HEK293 (cell line): ENCODE data around the gene CDC42EP1.
A peak's percentile ranks its signal among the peaks of the same experiment; 100 is the strongest.

Experiments
- EGR2 ChIP-seq: fragments of 450-650 bp; formaldehyde crosslinking; IDR thresholded peaks from 2 replicates; pipeline ENCODE4 v1.5.1; 2016; ENCODE audit warnings: low read depth, missing biosample characterization, missing genetic modification characterization
- GLI2 ChIP-seq: fragments of 450-650 bp; formaldehyde crosslinking; IDR thresholded peaks from 2 replicates; pipeline ENCODE4; 2017; ENCODE audit warnings: missing biosample characterization, missing genetic modification characterization, low read depth, borderline replicate concordance
- GLI4 ChIP-seq: fragments of 450-650 bp; formaldehyde crosslinking; IDR thresholded peaks from 2 replicates; pipeline ENCODE4 v1.5.1; 2016; ENCODE audit warnings: missing biosample characterization, missing genetic modification characterization
- KLF16 ChIP-seq: fragments of 450-650 bp; formaldehyde crosslinking; IDR thresholded peaks from 2 replicates; pipeline ENCODE4 v1.5.1; 2017; ENCODE audit warnings: missing biosample characterization, missing genetic modification characterization
- MYNN ChIP-seq: fragments of 450-650 bp; formaldehyde crosslinking; IDR thresholded peaks from 2 replicates; pipeline ENCODE4 v1.5.1; 2016; ENCODE audit warnings: missing biosample characterization, missing genetic modification characterization, borderline replicate concordance
- OSR2 ChIP-seq: fragments of 450-650 bp; formaldehyde crosslinking; IDR thresholded peaks from 2 replicates; pipeline ENCODE4 v1.5.1; 2016; ENCODE audit warnings: missing biosample characterization, missing genetic modification characterization
- TSHZ1 ChIP-seq: fragments of 450-650 bp; formaldehyde crosslinking; IDR thresholded peaks from 2 replicates; pipeline ENCODE4 v1.5.1; 2016; ENCODE audit warnings: missing biosample characterization, missing genetic modification characterization, borderline replicate concordance
- ZBTB1 ChIP-seq: fragments of 450-650 bp; formaldehyde crosslinking; IDR thresholded peaks from 2 replicates; pipeline ENCODE4 v1.5.1; 2016; ENCODE audit warnings: missing biosample characterization, missing genetic modification characterization
- ZBTB26 ChIP-seq: fragments of 450-650 bp; formaldehyde crosslinking; optimal IDR thresholded peaks from 2 replicates; pipeline ENCODE3; 2016; ENCODE audit warnings: missing biosample characterization, mild to moderate bottlenecking, missing genetic modification characterization
- ZFP3 ChIP-seq: fragments of 450-650 bp; formaldehyde crosslinking; IDR thresholded peaks from 2 replicates; pipeline ENCODE4 v1.5.1; 2016; ENCODE audit warnings: low read depth, missing biosample characterization, missing genetic modification characterization
- ZIC2 ChIP-seq: fragments of 450-650 bp; formaldehyde crosslinking; IDR thresholded peaks from 2 replicates; pipeline ENCODE4 v1.5.1; 2016; ENCODE audit warnings: missing biosample characterization, missing genetic modification characterization
- ZNF112 ChIP-seq: fragments of 450-650 bp; formaldehyde crosslinking; IDR thresholded peaks from 2 replicates; pipeline ENCODE4 v1.5.0; 2017; ENCODE audit warnings: missing biosample characterization, missing genetic modification characterization
- ZNF133 ChIP-seq: fragments of 450-650 bp; formaldehyde crosslinking; IDR thresholded peaks from 2 replicates; pipeline ENCODE4 v1.5.1; 2016; ENCODE audit warnings: missing biosample characterization, missing genetic modification characterization
- ZNF155 ChIP-seq: fragments of 450-650 bp; formaldehyde crosslinking; IDR thresholded peaks from 2 replicates; pipeline ENCODE4 v1.5.1; 2016; ENCODE audit warnings: missing biosample characterization, missing genetic modification characterization
- ZNF174 ChIP-seq: fragments of 450-650 bp; formaldehyde crosslinking; IDR thresholded peaks from 2 replicates; pipeline ENCODE4 v1.5.0; 2017; ENCODE audit warnings: missing biosample characterization, mild to moderate bottlenecking, missing genetic modification characterization
- ZNF23 ChIP-seq: fragments of 450-650 bp; formaldehyde crosslinking; IDR thresholded peaks from 2 replicates; pipeline ENCODE4 v1.5.1; 2016; ENCODE audit warnings: missing biosample characterization, missing genetic modification characterization, borderline replicate concordance
- ZNF280C ChIP-seq: fragments of 450-650 bp; formaldehyde crosslinking; IDR thresholded peaks from 2 replicates; pipeline ENCODE4 v1.5.1; 2016; ENCODE audit warnings: missing biosample characterization, missing genetic modification characterization
- ZNF311 ChIP-seq: fragments of 450-650 bp; formaldehyde crosslinking; IDR thresholded peaks from 2 replicates; pipeline ENCODE4 v1.5.1; 2017; ENCODE audit warnings: missing biosample characterization, missing genetic modification characterization, borderline replicate concordance
- ZNF501 ChIP-seq: fragments of 450-650 bp; formaldehyde crosslinking; IDR thresholded peaks from 2 replicates; pipeline ENCODE4 v1.5.1; 2016; ENCODE audit warnings: missing biosample characterization, missing genetic modification characterization
- ZNF549 ChIP-seq: fragments of 450-650 bp; IDR thresholded peaks from 2 replicates; pipeline ENCODE4 v1.5.1; 2018; ENCODE audit warnings: missing biosample characterization, missing genetic modification characterization, mild to moderate bottlenecking, inconsistent platforms, moderate library complexity
- ZNF571 ChIP-seq: fragments of 450-650 bp; formaldehyde crosslinking; IDR thresholded peaks from 2 replicates; pipeline ENCODE4 v1.5.0; 2017; ENCODE audit warnings: missing biosample characterization, missing genetic modification characterization
- ZNF585B ChIP-seq: fragments of 450-650 bp; formaldehyde crosslinking; IDR thresholded peaks from 2 replicates; pipeline ENCODE4 v1.5.1; 2016; ENCODE audit warnings: missing biosample characterization, missing genetic modification characterization
- ZNF658 ChIP-seq: fragments of 450-650 bp; formaldehyde crosslinking; IDR thresholded peaks from 2 replicates; pipeline ENCODE4; 2016; ENCODE audit warnings: missing biosample characterization, missing genetic modification characterization
- ZNF704 ChIP-seq: fragments of 450-650 bp; formaldehyde crosslinking; IDR thresholded peaks from 2 replicates; pipeline ENCODE4 v1.5.1; 2016; ENCODE audit warnings: missing biosample characterization, missing genetic modification characterization
- TF ChIP-seq, protein P1 (sequence below): fragments of 450-650 bp; formaldehyde crosslinking; IDR thresholded peaks from 2 replicates; pipeline ENCODE4 v1.5.1; 2017; ENCODE audit warnings: missing biosample characterization, missing genetic modification characterization
- TF ChIP-seq, protein P2 (sequence below): IDR thresholded peaks from 2 replicates; pipeline ENCODE4 v1.6.1; 2011; ENCODE audit warnings: mild to moderate bottlenecking, low read depth, low read length, borderline replicate concordance
- TF ChIP-seq, protein P3 (sequence below): fragments of 450-650 bp; formaldehyde crosslinking; IDR thresholded peaks from 2 replicates; pipeline ENCODE4 v1.5.1; 2016; ENCODE audit warnings: missing biosample characterization, missing genetic modification characterization

The CDC42EP1 gene

DNA sequence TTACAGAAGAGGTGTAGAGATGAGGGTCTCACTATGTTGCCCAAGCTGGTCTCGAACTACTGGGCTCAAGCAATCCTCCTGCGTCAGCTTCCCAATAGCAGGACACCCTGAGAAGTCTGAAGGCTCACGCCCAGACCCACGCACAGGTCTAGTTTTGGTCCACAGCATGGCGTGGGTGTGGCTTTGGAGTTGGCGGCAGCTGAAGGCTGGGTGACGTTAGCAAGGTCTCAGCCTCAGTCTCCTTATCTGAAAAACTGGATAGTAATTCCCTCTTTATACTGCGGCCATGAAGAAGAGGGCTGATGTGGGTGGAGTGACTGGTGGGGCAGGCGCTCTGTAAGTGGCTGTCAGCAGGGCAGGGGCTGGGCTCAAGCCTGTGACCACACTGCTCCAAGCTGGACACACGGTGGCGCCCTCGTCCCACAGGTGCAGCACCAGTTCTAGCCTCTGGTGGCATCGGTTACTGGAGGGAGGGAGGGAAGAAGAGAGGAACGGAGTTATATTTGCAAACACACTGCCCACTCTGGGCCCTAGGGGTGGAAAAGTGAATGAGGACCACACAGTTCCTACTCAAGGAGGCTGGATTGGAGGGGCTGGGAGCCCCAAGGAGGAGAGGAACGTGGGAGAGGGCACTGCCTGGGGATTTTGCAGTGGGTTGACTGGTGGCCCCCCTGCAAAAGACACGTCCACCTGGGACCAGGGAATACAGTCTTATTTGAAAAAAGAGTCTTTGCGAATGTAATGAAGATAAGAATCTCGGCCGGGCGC lies 21.5 kb upstream of the CDC42EP1 start (continued):
- TF ChIP-seq ZNF280C (no peak), ZNF501 (peak; percentile 72), ZNF658 (tag by site-specific recombination) (no peak), ZBTB1 (tag by site-specific recombination) (no peak), ZNF133 (tag by site-specific recombination) (no peak), ZNF174 (tag by site-specific recombination) (no peak), ZNF585B (tag by site-specific recombination) (no peak), ZNF23 (tag by site-specific recombination) (no peak), GLI2 (tag by site-specific recombination) (no peak), ZNF112 (tag by site-specific recombination) (no peak), TSHZ1 (no peak), ZBTB26 (tag by site-specific recombination) (peak; percentile 25), ZFP3 (no peak), OSR2 (tag by site-specific recombination) (no peak), KLF16 (tag by site-specific recombination) (0 out of 2 replicates have a peak, but pooled peaks have one; percentile 30), GLI4 (tag by site-specific recombination) (no peak), ZNF571 (tag by site-specific recombination) (no peak), MYNN (tag by site-specific recombination) (no peak), ZNF549 (tag by site-specific recombination) (no peak), ZNF155 (tag by site-specific recombination) (no peak), ZNF704 (no peak), ZNF311 (tag by site-specific recombination) (no peak), EGR2 (peak; percentile 91), ZIC2 (no peak)
- TF ChIP-seq, protein P1, sequence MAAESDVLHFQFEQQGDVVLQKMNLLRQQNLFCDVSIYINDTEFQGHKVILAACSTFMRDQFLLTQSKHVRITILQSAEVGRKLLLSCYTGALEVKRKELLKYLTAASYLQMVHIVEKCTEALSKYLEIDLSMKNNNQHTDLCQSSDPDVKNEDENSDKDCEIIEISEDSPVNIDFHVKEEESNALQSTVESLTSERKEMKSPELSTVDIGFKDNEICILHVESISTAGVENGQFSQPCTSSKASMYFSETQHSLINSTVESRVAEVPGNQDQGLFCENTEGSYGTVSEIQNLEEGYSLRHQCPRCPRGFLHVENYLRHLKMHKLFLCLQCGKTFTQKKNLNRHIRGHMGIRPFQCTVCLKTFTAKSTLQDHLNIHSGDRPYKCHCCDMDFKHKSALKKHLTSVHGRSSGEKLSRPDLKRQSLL (tag by site-specific recombination) = no peak
- TF ChIP-seq, protein P2, sequence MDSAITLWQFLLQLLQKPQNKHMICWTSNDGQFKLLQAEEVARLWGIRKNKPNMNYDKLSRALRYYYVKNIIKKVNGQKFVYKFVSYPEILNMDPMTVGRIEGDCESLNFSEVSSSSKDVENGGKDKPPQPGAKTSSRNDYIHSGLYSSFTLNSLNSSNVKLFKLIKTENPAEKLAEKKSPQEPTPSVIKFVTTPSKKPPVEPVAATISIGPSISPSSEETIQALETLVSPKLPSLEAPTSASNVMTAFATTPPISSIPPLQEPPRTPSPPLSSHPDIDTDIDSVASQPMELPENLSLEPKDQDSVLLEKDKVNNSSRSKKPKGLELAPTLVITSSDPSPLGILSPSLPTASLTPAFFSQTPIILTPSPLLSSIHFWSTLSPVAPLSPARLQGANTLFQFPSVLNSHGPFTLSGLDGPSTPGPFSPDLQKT = no peak
- TF ChIP-seq, protein P3, sequence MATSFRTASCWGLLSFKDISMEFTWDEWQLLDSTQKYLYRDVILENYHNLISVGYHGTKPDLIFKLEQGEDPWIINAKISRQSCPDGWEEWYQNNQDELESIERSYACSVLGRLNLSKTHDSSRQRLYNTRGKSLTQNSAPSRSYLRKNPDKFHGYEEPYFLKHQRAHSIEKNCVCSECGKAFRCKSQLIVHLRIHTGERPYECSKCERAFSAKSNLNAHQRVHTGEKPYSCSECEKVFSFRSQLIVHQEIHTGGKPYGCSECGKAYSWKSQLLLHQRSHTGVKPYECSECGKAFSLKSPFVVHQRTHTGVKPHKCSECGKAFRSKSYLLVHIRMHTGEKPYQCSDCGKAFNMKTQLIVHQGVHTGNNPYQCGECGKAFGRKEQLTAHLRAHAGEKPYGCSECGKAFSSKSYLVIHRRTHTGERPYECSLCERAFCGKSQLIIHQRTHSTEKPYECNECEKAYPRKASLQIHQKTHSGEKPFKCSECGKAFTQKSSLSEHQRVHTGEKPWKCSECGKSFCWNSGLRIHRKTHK (tag by site-specific recombination) = no peak
